ENCODE results near the gene UNK. TPM values are rescaled to one million over a fixed set of nuclear protein-coding genes. Genes with fewer than 3 reads are reported as not detected.
A peak's percentile ranks its signal among the peaks of the same experiment; 100 is the strongest.

The UNK gene
- total and polyA plus RNA-seq, 4 donors = 4.0 to 16.4 (median 8.9) TPM

- Histone ChIP-seq H3K27me3 (ENCODE audit: control insufficient read depth in 4 of 4, insufficient read depth in 4 of 4, low read length in 3 of 4) (no peaks in the 10 kb centered on the region), H3K9me3 (ENCODE audit: control insufficient read depth in 4 of 4, low read length in 3 of 4) (no peaks in the 10 kb centered on the region), H3K36me3 (ENCODE audit: control insufficient read depth in 4 of 4, insufficient read depth in 3 of 4, low read depth in 1 of 4, low read length in 3 of 4) (no peaks in the 10 kb centered on the region), H3K27ac (ENCODE audit: low read depth in 1 of 2, low read length in 2 of 2) (peak overlapping the region; percentile 96 to 99), H3K4me1 (ENCODE audit: control insufficient read depth in 4 of 4, insufficient read depth in 4 of 4, low read length in 3 of 4) (peaks cover 2 to 24% (median 10%) of the 10 kb centered on the region in 4 donors), H3K4me3 (ENCODE audit: low read depth in 1 of 3, low read length in 3 of 3) (peak overlapping the region; percentile 66 to 94 (median 74)), H3K9ac (ENCODE audit: low read depth in 1 of 2, low read length in 2 of 2) (peak overlapping the region; percentile 95 to 98)
- peak; percentile 94 for DNase-seq (ENCODE audit: low spot score)
- WGBS = 7% methylated on average over 43 of the region's 43 CpGs
- TF ChIP-seq TAF1 (conservative IDR thresholded peaks at IDR 0.05) (no peak), JUND (IDR thresholded peaks at IDR 0.05) (peak; percentile 39 to 75), RAD21 (IDR thresholded peaks at IDR 0.05) (peak; percentile 10 to 27), MAX (IDR thresholded peaks at IDR 0.05) (peak; percentile 31), ATF3 (IDR thresholded peaks at IDR 0.05) (no peak), REST (IDR thresholded peaks at IDR 0.05) (peak; percentile 76), HNF4A (conservative IDR thresholded peaks at IDR 0.05) (peak in 1 of 2 donors; percentile 6)
These were observed 647 bp downstream of the UNK start for GRCh38 chr17:75785016-75785890.

- no peak overlapping the region for H3K9ac ChIP-seq (ENCODE audit: low read depth in 1 of 2, low read length in 2 of 2)
- H3K9me3 ChIP-seq (ENCODE audit: control insufficient read depth in 4 of 4, low read length in 3 of 4) = no peaks in the 10 kb centered on the region
- H3K36me3 ChIP-seq (ENCODE audit: control insufficient read depth in 4 of 4, insufficient read depth in 3 of 4, low read depth in 1 of 4, low read length in 3 of 4) = peaks cover 0 to 10% (median 5%) of the 10 kb centered on the region in 4 donors
- no peak overlapping the region for H3K4me3 ChIP-seq (ENCODE audit: low read depth in 1 of 3, low read length in 3 of 3)
- TF ChIP-seq RXRA (IDR thresholded peaks at IDR 0.05) (no peak), HNF4A (conservative IDR thresholded peaks at IDR 0.05) (no peak), FOXA2 (IDR thresholded peaks at IDR 0.05) (no peak), REST (IDR thresholded peaks at IDR 0.05) (no peak), SP1 (IDR thresholded peaks at IDR 0.05) (no peak), ATF3 (IDR thresholded peaks at IDR 0.05) (no peak), GABPA (IDR thresholded peaks at IDR 0.05 in 1 of 2, conservative IDR thresholded peaks at IDR 0.05 in 1 of 2) (no peak), TAF1 (conservative IDR thresholded peaks at IDR 0.05) (no peak), CTCF (IDR thresholded peaks at IDR 0.05; ENCODE audit: low read depth, low read length, missing input control) (no peak), EGR1 (IDR thresholded peaks at IDR 0.05; ENCODE audit: low read depth in 2 of 2) (no peak), JUND (IDR thresholded peaks at IDR 0.05) (no peak), HNF4G (IDR thresholded peaks at IDR 0.05) (no peak), ZBTB33 (IDR thresholded peaks at IDR 0.05) (no peak), YY1 (IDR thresholded peaks at IDR 0.05) (no peak)
- peaks cover 0 to 2% (median 1%) of the 10 kb centered on the region in 4 donors for H3K4me1 ChIP-seq (ENCODE audit: control insufficient read depth in 4 of 4, insufficient read depth in 4 of 4, low read length in 3 of 4)
- no peaks in the 10 kb centered on the region for H3K27me3 ChIP-seq (ENCODE audit: control insufficient read depth in 4 of 4, insufficient read depth in 4 of 4, low read length in 3 of 4)
- DNase-seq (ENCODE audit: low spot score) = no peak
- WGBS = 87% methylated on average over 6 of the region's 6 CpGs
- H3K27ac ChIP-seq (ENCODE audit: low read depth in 1 of 2, low read length in 2 of 2) = no peak overlapping the region
These were observed 6.6 kb downstream of the UNK start for GRCh38 chr17:75791254-75791653.
